Gastrocnemius medialis (tissue), 4 donors: ENCODE results near the gene DDX23. TPM values are rescaled to one million over a fixed set of nuclear protein-coding genes. Genes with fewer than 3 reads are reported as not detected.

Experiments
- ATAC-seq, 2 donors: fragments of 150-250 bp; one replicate each; pipeline ENCODE4 v1.9.1; 2016
- DNase-seq, 2 donors: peaks; one replicate each; pipeline ENCODE4 v3.0.0-alpha.2; 2019
- H3K27ac ChIP-seq, 4 donors: fragments of 200-600 bp; sonication (generic); 1 replicate in 1 of 4; 2 replicates in 3 of 4; pipeline ENCODE4 v1.5.1; 2016 to 2018; ENCODE audit warnings: mild to moderate bottlenecking in 2 of 4, moderate library complexity in 1 of 4
- H3K27me3 ChIP-seq, 3 donors: fragments of 200-600 bp; sonication (generic) in 2 of 3; 1 replicate in 1 of 3; 2 replicates in 2 of 3; pipeline versions ENCODE4 v1.5.1 to v1.6.0; 2016 to 2019; ENCODE audit warnings: mild to moderate bottlenecking in 1 of 3, moderate library complexity in 1 of 3
- H3K36me3 ChIP-seq, 2 donors: fragments of 200-600 bp; sonication (generic) in 1 of 2; one replicate each; pipeline ENCODE4 v1.5.1; 2017 to 2018
- H3K4me1 ChIP-seq, 2 donors: fragments of 200-600 bp; sonication (generic) in 1 of 2; one replicate each; pipeline ENCODE4 v1.5.1; 2016 to 2017; ENCODE audit warnings: mild to moderate bottlenecking in 2 of 2
- H3K4me3 ChIP-seq, 4 donors: fragments of 200-600 bp; sonication (generic) in 3 of 4; 1 replicate in 1 of 4; 2 replicates in 3 of 4; pipeline ENCODE4 v1.5.1; 2016 to 2019; ENCODE audit warnings: mild to moderate bottlenecking in 2 of 4
- H3K9me3 ChIP-seq, 3 donors: fragments of 200-600 bp; sonication (generic) in 2 of 3; 1 replicate in 1 of 3; 2 replicates in 2 of 3; pipeline ENCODE4 v1.5.1; 2016 to 2019
- CTCF ChIP-seq, 5 experiments: fragments of 450-650 bp in 3 of 5; fragments of 200-600 bp in 2 of 5; sonication (generic) in 2 of 5; IDR thresholded peaks in 4 of 5; conservative IDR thresholded peaks in 1 of 5; 1 replicate in 4 of 5; 2 replicates in 1 of 5; pipeline ENCODE4 v1.5.1; 2016 to 2019; ENCODE audit warnings: antibody characterized with exemption in 5 of 5, mild to moderate bottlenecking in 3 of 5, moderate library complexity in 3 of 5
- POLR2A ChIP-seq, 2 donors: fragments of 450-650 bp; IDR thresholded peaks; one replicate each; pipeline ENCODE4 v1.6.1; 2017; ENCODE audit warnings: antibody characterized with exemption in 2 of 2, mild to moderate bottlenecking in 2 of 2, moderate library complexity in 2 of 2
- in situ Hi-C, 4 donors: fragments of 200-750 bp; cut with MboI; loops; one replicate each; pipeline versions ENCODE4 v1.15.0 to v1.8.0; 2017; ENCODE audit warnings: low sequenced_read_pairs in 4 of 4
- intact Hi-C: fragments of 100-400 bp; cut with DNase I; formaldehyde crosslinking; loops from one replicate; pipeline ENCODE4 v1.15.1; 2023; ENCODE audit warnings: low total_unique reads
- total RNA-seq, 4 donors: library from RNA; depleted of rRNA; stranded (reverse); fragments of >200 nt; gene quantifications; one replicate each; pipeline versions ENCODE4 v1.1.0 to v1.2.3, GENCODE V29; 2016

Gene DDX23
- total RNA-seq, 4 donors from 2014 or later: 55.8 to 80.6 (median 75.7) TPM

GRCh38 chr12:48866052-48866711 is 14.2 kb upstream of the DDX23 start:
- ATAC-seq: peak in 1 of 2 donors; percentile 23
- peak overlapping the region in 1 of 4 donors; percentile 39 for H3K27ac ChIP-seq
- TF ChIP-seq CTCF (IDR thresholded peaks at IDR 0.05 in 4 of 5, conservative IDR thresholded peaks at IDR 0.05 in 1 of 5) (no peak), POLR2A (IDR thresholded peaks at IDR 0.05) (no peak)

DNA sequence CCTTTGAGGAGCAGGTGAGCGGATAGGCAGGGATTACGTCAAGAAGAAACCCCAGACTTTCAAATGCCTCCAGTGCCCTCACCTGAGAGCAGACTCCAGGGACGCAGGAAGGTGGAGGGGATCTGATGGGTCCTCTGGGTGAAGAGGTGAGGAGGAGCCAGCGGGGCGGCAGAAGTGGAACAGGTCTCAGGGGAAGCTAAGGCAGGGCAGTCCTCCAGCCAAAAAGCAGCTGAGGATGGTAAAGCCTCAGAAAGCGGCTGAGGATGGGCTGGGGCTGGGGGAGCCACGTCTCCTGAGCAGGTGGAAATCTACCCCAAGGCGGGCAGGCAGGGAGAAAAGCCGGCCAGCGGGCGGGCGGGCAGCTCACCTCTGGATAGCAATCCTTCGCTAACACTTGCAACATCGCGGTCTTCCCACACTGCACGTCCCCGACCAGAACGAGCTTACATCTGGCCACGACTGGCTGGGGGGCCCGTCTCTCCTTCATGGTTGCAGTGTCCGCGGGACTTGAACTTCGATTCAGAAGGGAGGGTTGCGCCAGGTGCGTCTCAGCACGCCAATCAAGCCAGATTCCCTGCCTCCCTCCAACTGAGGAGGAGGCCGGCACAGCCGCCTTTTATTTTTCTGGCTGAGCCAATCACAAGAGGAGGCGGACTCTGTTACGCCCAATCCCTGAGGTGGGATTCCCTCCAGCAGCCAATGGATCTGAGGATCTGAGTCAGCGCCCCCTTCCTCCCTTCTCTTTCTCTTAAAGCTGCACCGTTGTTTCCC is 13.5 kb upstream of the DDX23 start, which contains the start of gene RND1:
TSS of gene RND1 (minus strand) at position 590 of the 771 bp plus-strand sequence. CDS start at position 487, 103 bp downstream.
- intact Hi-C loops: loop anchor here (5.0 kb wide), 1 partner anchor 513 kb away; the partner anchor contains the start of gene ZNF641
- TF ChIP-seq CTCF (IDR thresholded peaks at IDR 0.05 in 4 of 5, conservative IDR thresholded peaks at IDR 0.05 in 1 of 5) (no peak), POLR2A (IDR thresholded peaks at IDR 0.05) (peak; percentile 76 to 94)
- Histone ChIP-seq H3K4me1 (peaks cover 5% of the 10 kb centered on the region in 2 donors), H3K27me3 (peaks cover 0 to 10% (median 10%) of the 10 kb centered on the region in 3 donors), H3K27ac (peak within 1 kb of the TSS in 3 of 4 donors; percentile 33 to 44 (median 39)), H3K9me3 (no peaks in the 10 kb centered on the region), H3K4me3 (peak within 1 kb of the TSS; percentile 52 to 87 (median 71)), H3K36me3 (no peaks in the 10 kb centered on the region)
- in situ Hi-C loops: loop anchor here in 1 of 4 donors (25.0 kb wide), 1 partner anchor 122 kb away; the partner anchor contains the start of genes DDN and WNT1
- DNase-seq (peak; percentile 84 to 86), ATAC-seq (peak; percentile 100)

More at GRCh38 chr12:48866052-48866711, 14.2 kb upstream of the DDX23 start:
- Histone ChIP-seq H3K36me3 (no peaks in the 10 kb centered on the region), H3K4me1 (peaks cover 5% of the 10 kb centered on the region in 2 donors), H3K4me3 (peak overlapping the region; percentile 52 to 87 (median 71)), H3K9me3 (no peaks in the 10 kb centered on the region), H3K27me3 (peaks cover 0 to 10% (median 10%) of the 10 kb centered on the region in 3 donors)
- intact Hi-C loops: loop anchor here (5.0 kb wide), 1 partner anchor 514 kb away; the partner anchor contains the start of gene ZNF641
- no peak for DNase-seq
- in situ Hi-C loops: loop anchor here in 1 of 4 donors (25.0 kb wide), 1 partner anchor 121 kb away; the partner anchor contains the start of genes DDN and WNT1

DNA sequence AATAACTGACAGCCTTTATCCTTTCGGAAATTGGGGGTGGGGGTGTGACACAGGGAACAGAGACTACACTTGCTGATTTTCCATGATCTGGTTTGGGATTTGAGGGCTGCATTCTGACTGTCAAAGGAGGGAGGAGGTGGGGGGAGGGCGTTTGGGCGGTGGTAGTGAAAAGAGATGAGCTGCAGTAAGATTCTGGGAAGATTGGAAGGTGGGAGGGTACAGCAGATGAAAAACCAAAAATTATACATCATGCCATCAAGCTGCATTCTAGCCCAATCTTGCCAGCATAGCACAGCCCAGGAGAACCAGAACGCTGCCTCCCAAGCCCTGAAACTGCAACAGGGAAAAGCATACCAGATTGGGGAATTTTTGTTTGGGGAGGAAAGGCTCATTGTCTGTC is 11.3 kb upstream of the DDX23 start:
- intact Hi-C loops: no loop called here
- ATAC-seq: no peak
- in situ Hi-C loops: loop anchor here in 1 of 4 donors (25.0 kb wide), 1 partner anchor 124 kb away; the partner anchor contains the start of genes DDN and WNT1

More for the DNA sequence above, 11.3 kb upstream of the DDX23 start:
- no peak overlapping the region for H3K27ac ChIP-seq
- TF ChIP-seq CTCF (IDR thresholded peaks at IDR 0.05 in 4 of 5, conservative IDR thresholded peaks at IDR 0.05 in 1 of 5) (no peak), POLR2A (IDR thresholded peaks at IDR 0.05) (no peak)
- no peaks in the 10 kb centered on the region for H3K9me3 ChIP-seq
- peaks cover 5% of the 10 kb centered on the region in 2 donors for H3K4me1 ChIP-seq
- no peaks in the 10 kb centered on the region for H3K36me3 ChIP-seq
- no peak for DNase-seq
- H3K4me3 ChIP-seq: no peak overlapping the region
- peaks cover 0 to 10% (median 10%) of the 10 kb centered on the region in 3 donors for H3K27me3 ChIP-seq
